HG02870 (cell line): ENCODE data around the gene PTGDS.
"Not testable (repeated sequence)": the region's sequence is repeated elsewhere in the genome, so short reads cannot be mapped to it uniquely, and the experiment has no call there.

Source experiments
- ATAC-seq: cut with Tn5 transposase; IDR thresholded peaks from one replicate; pipeline ENCODE4 v1.9.1; 2021; ENCODE audit warnings: mild to moderate bottlenecking, moderate library complexity; ENCODE audit not compliant: unreplicated experiment

PTGDS gene

GRCh38 chr9:136985853-136986252 lies 8.5 kb downstream of the PTGDS start:
- ATAC-seq, result no peak

- ATAC-seq, result no peak
Observed at GRCh38 chr9:136988872-136989271, 11.6 kb downstream of the PTGDS start.

GRCh38 chr9:136990242-136990911 lies 13.1 kb downstream of the PTGDS start:
- ATAC-seq, result no peak

GRCh38 chr9:136991993-136992818 lies 14.9 kb downstream of the PTGDS start, which contains the start of gene PAXX:
Gene PAXX (plus strand): TSS chr9:136992422. CDS start chr9:136992444, 22 bp downstream.
- no peak for ATAC-seq

GRCh38 chr9:136992819-136993369 lies 15.6 kb downstream of the PTGDS start:
- ATAC-seq, result no peak

GRCh38 chr9:136994180-136994887 lies 17.0 kb downstream of the PTGDS start:
- ATAC-seq, result no peak

GRCh38 chr9:136994888-136995230 lies 17.6 kb downstream of the PTGDS start:
- ATAC-seq, result no peak

GRCh38 chr9:136995362-136995761 lies 18.1 kb downstream of the PTGDS start:
- no peak for ATAC-seq

- ATAC-seq, result no peak
Observed at GRCh38 chr9:136995772-136996311, 18.5 kb downstream of the PTGDS start.

- ATAC-seq, result no peak
Observed at GRCh38 chr9:136996361-136997292, 19.3 kb downstream of the PTGDS start, which contains the start of gene CLIC3. Gene CLIC3 (minus strand): TSS chr9:136996568. CDS start chr9:136996543, 25 bp downstream.

GRCh38 chr9:136997371-136997770 lies 20.1 kb downstream of the PTGDS start:
- no peak for ATAC-seq

GRCh38 chr9:136997830-136998234 lies 20.5 kb downstream of the PTGDS start:
- ATAC-seq, result no peak

- ATAC-seq, result peak; percentile 78
Observed at GRCh38 chr9:137000177-137000930, 23.1 kb downstream of the PTGDS start.

GRCh38 chr9:137001857-137002645 lies 24.7 kb downstream of the PTGDS start:
- no peak for ATAC-seq

GRCh38 chr9:137002646-137003041 lies 25.3 kb downstream of the PTGDS start:
- no peak for ATAC-seq

- not testable (repeated sequence) for ATAC-seq
Observed at GRCh38 chr9:137004285-137004684, 27.0 kb downstream of the PTGDS start.

GRCh38 chr9:137006116-137007003 lies 29.1 kb downstream of the PTGDS start:
- no peak for ATAC-seq
